Lung (tissue), 12 donors: ENCODE data around the gene UMPS. TPM values are rescaled to one million over a fixed set of nuclear protein-coding genes. Genes with fewer than 3 reads are reported as not detected.

Experiments used
- ATAC-seq: fragments of 200-7000 bp; cut with Tn5 transposase; one replicate; pipeline ENCODE4 v1.9.1; 2020; ENCODE audit warnings: moderate number of reproducible peaks; ENCODE audit not compliant: insufficient read depth, low FRiP score
- DNase-seq, 3 donors: peaks; one replicate each; pipeline ENCODE4 v3.0.0-alpha.2; 2013 to 2017
- H3K27ac ChIP-seq, 2 donors: one replicate each; pipeline ENCODE4 v1.5.1; 2013; ENCODE audit warnings: mild to moderate bottlenecking in 2 of 2, moderate library complexity in 2 of 2, control low read depth in 1 of 2, inconsistent platforms in 1 of 2, low read depth in 1 of 2, low read length in 1 of 2
- H3K27me3 ChIP-seq, 3 donors: one replicate each; pipeline ENCODE4 v1.5.1; 2013; ENCODE audit warnings: low read length in 2 of 3; ENCODE audit not compliant: control insufficient read depth in 3 of 3, insufficient read depth in 3 of 3
- H3K36me3 ChIP-seq, 4 donors: one replicate each; pipeline ENCODE4 v1.5.1; 2013; ENCODE audit warnings: low read length in 4 of 4, mild to moderate bottlenecking in 1 of 4, moderate library complexity in 1 of 4; ENCODE audit not compliant: control insufficient read depth in 4 of 4, insufficient read depth in 4 of 4
- H3K4me1 ChIP-seq, 5 donors: one replicate each; pipeline ENCODE4 v1.5.1; 2013; ENCODE audit warnings: low read length in 5 of 5, mild to moderate bottlenecking in 2 of 5, moderate library complexity in 1 of 5; ENCODE audit not compliant: control insufficient read depth in 5 of 5, insufficient read depth in 5 of 5
- H3K4me3 ChIP-seq: one replicate; pipeline ENCODE4 v1.5.1; 2013; ENCODE audit warnings: mild to moderate bottlenecking, control low read depth, moderate library complexity
- H3K9ac ChIP-seq, 2 donors: one replicate each; pipeline ENCODE4 v1.5.1; 2013; ENCODE audit warnings: low read length in 2 of 2, control low read depth in 1 of 2; ENCODE audit not compliant: insufficient read depth in 1 of 2
- H3K9me3 ChIP-seq, 4 donors: one replicate each; pipeline ENCODE4 v1.5.1; 2013; ENCODE audit warnings: low read length in 3 of 4, mild to moderate bottlenecking in 1 of 4, moderate library complexity in 1 of 4; ENCODE audit not compliant: control insufficient read depth in 4 of 4, insufficient read depth in 3 of 4
- WGBS, 2 donors: extraction: QIAGEN DNeasy Blood & Tissue Kit; methylation state at CpG; one replicate each; pipeline ENCODE4 v1.1.7; 2013; 5-methylcytosine and 5-hydroxymethylcytosine counted together
- polyA plus RNA-seq, 2 donors: library from polyadenylated mRNA; stranded (reverse); fragments of 200-250 nt; gene quantifications; one replicate each; pipeline ENCODE4 v1.2.1, GENCODE V29; 2013
- total RNA-seq, 2 donors: library from RNA; depleted of rRNA in 1 of 2; stranded (reverse); fragments of >200 nt in 1 of 2; gene quantifications; one replicate each; pipeline ENCODE4 v1.2.1, GENCODE V29; 2014 to 2021
- TF ChIP-seq, protein P1 (sequence below): IDR thresholded peaks from 2 replicates; pipeline ENCODE4 v1.5.1; 2012; ENCODE audit warnings: mild to moderate bottlenecking; ENCODE audit errors: control extremely low read depth, extremely low read depth
- donor health status: control.
- donor health status: control.
- donor health status: Bipolar disorder and iron deficiency.
- donor health status: healthy.
- donor health status: DM: yes; HTN: yes; CAD: no.

Gene UMPS
- total and polyA plus RNA-seq, 4 donors, result 17.4 to 27.6 (median 20.4) TPM

DNA sequence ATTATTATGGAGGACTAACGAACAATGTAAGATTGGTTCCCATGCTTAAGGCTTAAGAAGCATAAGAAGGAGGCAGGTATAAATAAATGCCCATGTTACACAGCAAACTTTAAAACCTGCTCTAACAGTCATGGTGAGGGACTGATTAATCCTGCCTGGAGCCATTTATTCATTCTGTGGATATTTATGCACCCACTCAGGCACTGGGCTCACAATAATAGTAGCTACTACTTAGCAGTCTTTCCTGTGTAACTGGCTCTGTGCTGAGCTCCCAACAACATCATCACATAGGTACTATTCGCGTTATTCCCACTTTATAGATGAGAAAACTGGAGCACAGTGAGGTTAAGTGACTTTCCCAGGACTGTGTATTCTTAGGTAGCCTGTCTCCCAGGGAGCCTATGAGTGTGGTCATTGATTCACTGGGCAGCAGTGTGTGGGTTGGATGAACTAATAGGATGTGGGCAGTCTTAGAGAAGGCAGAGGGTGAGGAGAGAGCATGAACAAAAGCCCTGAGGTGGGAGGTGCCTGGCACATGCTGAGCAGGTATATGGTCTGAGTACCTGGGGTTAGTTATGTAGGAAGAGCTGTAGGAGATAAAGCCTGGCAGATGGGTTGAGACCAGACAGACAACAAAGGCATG is 44.1 kb upstream of the UMPS start:
- no peak for DNase-seq
- Histone ChIP-seq H3K27ac (no peak overlapping the region), H3K4me3 (no peak overlapping the region), H3K4me1 (peaks cover 0 to 9% (median 0%) of the 10 kb centered on the region in 5 donors), H3K9ac (no peak overlapping the region), H3K9me3 (no peaks in the 10 kb centered on the region), H3K27me3 (no peaks in the 10 kb centered on the region), H3K36me3 (no peaks in the 10 kb centered on the region)
- 97 to 98% methylated on average over 3 of the region's 3 CpGs for WGBS, 2 donors
- ATAC-seq, result no peak
- TF ChIP-seq, protein P1, sequence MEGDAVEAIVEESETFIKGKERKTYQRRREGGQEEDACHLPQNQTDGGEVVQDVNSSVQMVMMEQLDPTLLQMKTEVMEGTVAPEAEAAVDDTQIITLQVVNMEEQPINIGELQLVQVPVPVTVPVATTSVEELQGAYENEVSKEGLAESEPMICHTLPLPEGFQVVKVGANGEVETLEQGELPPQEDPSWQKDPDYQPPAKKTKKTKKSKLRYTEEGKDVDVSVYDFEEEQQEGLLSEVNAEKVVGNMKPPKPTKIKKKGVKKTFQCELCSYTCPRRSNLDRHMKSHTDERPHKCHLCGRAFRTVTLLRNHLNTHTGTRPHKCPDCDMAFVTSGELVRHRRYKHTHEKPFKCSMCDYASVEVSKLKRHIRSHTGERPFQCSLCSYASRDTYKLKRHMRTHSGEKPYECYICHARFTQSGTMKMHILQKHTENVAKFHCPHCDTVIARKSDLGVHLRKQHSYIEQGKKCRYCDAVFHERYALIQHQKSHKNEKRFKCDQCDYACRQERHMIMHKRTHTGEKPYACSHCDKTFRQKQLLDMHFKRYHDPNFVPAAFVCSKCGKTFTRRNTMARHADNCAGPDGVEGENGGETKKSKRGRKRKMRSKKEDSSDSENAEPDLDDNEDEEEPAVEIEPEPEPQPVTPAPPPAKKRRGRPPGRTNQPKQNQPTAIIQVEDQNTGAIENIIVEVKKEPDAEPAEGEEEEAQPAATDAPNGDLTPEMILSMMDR, result no peak

DNA sequence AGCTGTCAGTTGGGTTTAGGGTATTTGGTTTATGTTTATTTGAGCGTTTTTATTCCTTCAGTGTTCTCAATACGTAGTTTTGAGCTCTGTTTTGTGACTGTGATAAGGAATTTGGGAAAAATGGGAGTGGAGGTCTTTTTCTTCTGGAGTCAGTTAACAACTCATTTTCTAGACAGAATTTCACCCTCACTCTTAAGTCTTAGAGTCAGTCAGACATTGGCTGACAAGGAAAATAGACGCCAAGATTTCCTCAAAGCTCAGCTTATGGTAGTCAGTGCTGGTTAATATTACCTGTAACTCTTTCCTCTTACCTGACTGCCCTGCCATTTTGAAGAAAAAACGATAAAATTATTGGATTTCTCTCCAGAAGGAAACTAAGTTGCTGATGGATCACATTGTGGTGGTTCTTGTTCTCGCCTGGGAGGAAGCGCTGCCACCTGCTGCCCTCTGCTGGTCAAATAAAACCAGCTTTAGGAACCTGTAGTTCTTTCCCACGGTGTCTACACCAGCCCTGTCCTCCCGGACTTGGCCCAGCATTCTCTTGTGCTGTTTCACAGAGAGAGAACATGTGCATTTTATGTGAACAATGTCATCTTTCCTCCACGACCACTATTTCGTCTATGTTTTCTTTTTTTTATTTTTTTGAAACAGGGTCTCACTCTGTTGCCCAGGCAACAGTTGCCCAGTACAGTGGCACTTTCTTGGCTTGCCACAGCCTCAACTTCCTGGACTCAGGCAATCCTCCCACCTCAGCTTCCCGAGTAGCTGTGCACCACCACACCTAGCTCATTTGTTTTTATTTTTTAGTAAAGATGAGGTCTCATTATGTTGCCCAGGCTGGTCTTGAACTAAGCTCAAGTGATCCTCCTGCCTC is 41.4 kb upstream of the UMPS start:
- no peaks in the 10 kb centered on the region for H3K27me3 ChIP-seq
- no peak overlapping the region for H3K27ac ChIP-seq
- H3K9ac ChIP-seq, result no peak overlapping the region
- H3K9me3 ChIP-seq, result no peaks in the 10 kb centered on the region
- H3K4me1 ChIP-seq, result peaks cover 0 to 15% (median 0%) of the 10 kb centered on the region in 5 donors
- WGBS, 2 donors, result 21 to 23% methylated on average over 11 of the region's 11 CpGs
- TF ChIP-seq, protein P1, result peak; percentile 72
- ATAC-seq, result peak; percentile 83
- DNase-seq, result peak; percentile 79 to 85 (median 82)
- no peak overlapping the region for H3K4me3 ChIP-seq
- no peaks in the 10 kb centered on the region for H3K36me3 ChIP-seq

DNA sequence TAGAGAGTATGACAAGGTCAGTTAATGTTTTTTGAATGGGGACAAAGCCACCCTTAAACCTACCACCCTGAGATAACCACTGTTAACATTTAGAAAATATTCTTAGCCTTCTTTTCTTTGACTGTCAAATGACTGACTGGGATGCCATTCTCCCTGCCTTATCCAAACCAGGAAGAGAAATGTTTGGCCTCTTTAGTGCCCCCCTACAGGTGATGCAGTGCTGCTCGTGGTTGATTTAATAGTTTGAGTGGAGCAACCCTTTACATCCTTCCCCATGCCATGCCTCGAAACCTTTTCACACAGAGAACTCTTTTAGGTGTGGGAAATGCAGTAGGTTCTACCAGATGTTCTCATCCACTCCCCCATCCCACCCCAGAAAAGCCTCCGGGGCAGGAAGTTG is 38.7 kb upstream of the UMPS start:
- H3K9me3 ChIP-seq, result no peaks in the 10 kb centered on the region
- peaks cover 0 to 3% (median 1%) of the 10 kb centered on the region in 4 donors for H3K36me3 ChIP-seq
- no peak for ATAC-seq
- no peak overlapping the region for H3K27ac ChIP-seq
- TF ChIP-seq, protein P1, result no peak
- no peak overlapping the region for H3K9ac ChIP-seq
- no peak overlapping the region for H3K4me3 ChIP-seq
- H3K4me1 ChIP-seq, result peaks cover 0 to 6% (median 0%) of the 10 kb centered on the region in 5 donors
- WGBS, 2 donors, result 51 to 59% methylated on average over 3 of the region's 3 CpGs
- H3K27me3 ChIP-seq, result no peaks in the 10 kb centered on the region
- DNase-seq, result no peak
